CD4-positive, alpha-beta T cell treated with Interleukin-4 for 1 hour (primary cell): ENCODE measurements around the gene TAOK3.
"Not testable (repeated sequence)": the region's sequence is repeated elsewhere in the genome, so short reads cannot be mapped to it uniquely, and the experiment has no call there.

Experiments
- DNase-seq, 2 donors: peaks; one replicate each; pipeline ENCODE4 v3.0.0-alpha.2; 2020 to 2022

Gene TAOK3

GRCh38 chr12:118288174-118288573, 84.5 kb downstream of the TAOK3 start:
- no peak for DNase-seq

- DNase-seq, result no peak
Observed at GRCh38 chr12:118287728-118288127, 85.0 kb downstream of the TAOK3 start.

- DNase-seq, result no peak
Observed at GRCh38 chr12:118282767-118283166, 89.9 kb downstream of the TAOK3 start.

- not testable (repeated sequence) for DNase-seq
Observed at GRCh38 chr12:118278288-118278687, 94.4 kb downstream of the TAOK3 start.

GRCh38 chr12:118274066-118274465, 98.6 kb downstream of the TAOK3 start:
- DNase-seq, result no peak

- no peak for DNase-seq
Observed at GRCh38 chr12:118271770-118272417, 100.8 kb downstream of the TAOK3 start.

GRCh38 chr12:118271183-118271582, 101.5 kb downstream of the TAOK3 start:
- no peak for DNase-seq

GRCh38 chr12:118269806-118270205, 102.9 kb downstream of the TAOK3 start:
- DNase-seq, result no peak

- DNase-seq, result no peak
Observed at GRCh38 chr12:118259079-118259478, 113.6 kb downstream of the TAOK3 start.

GRCh38 chr12:118256352-118256751, 116.4 kb downstream of the TAOK3 start:
- no peak for DNase-seq

- no peak for DNase-seq
Observed at GRCh38 chr12:118249547-118249946, 123.2 kb downstream of the TAOK3 start.

GRCh38 chr12:118245886-118246285, 126.8 kb downstream of the TAOK3 start:
- DNase-seq, result not testable (repeated sequence)

- no peak for DNase-seq
Observed at GRCh38 chr12:118238888-118239287, 133.8 kb downstream of the TAOK3 start.

GRCh38 chr12:118237908-118238307, 134.8 kb downstream of the TAOK3 start:
- no peak for DNase-seq

GRCh38 chr12:118237052-118237665, 135.5 kb downstream of the TAOK3 start:
- DNase-seq, result peak in 1 of 2 donors; percentile 7

GRCh38 chr12:118220702-118221101, 152.0 kb downstream of the TAOK3 start:
- DNase-seq, result no peak

- no peak for DNase-seq
Observed at GRCh38 chr12:118219772-118220171, 152.9 kb downstream of the TAOK3 start.

- DNase-seq, result no peak
Observed at GRCh38 chr12:118219106-118219505, 153.6 kb downstream of the TAOK3 start.

GRCh38 chr12:118213452-118213851, 159.3 kb downstream of the TAOK3 start:
- DNase-seq, result no peak

- DNase-seq, result no peak
Observed at GRCh38 chr12:118212606-118213005, 160.1 kb downstream of the TAOK3 start.

GRCh38 chr12:118206107-118206412, 166.6 kb downstream of the TAOK3 start:
- DNase-seq, result no peak

GRCh38 chr12:118193958-118194357, 178.7 kb downstream of the TAOK3 start:
- DNase-seq, result no peak

GRCh38 chr12:118193477-118193876, 179.2 kb downstream of the TAOK3 start:
- no peak for DNase-seq

GRCh38 chr12:118190266-118190665, 182.4 kb downstream of the TAOK3 start:
- DNase-seq, result no peak

GRCh38 chr12:118189741-118190191, 182.9 kb downstream of the TAOK3 start:
- DNase-seq, result no peak
